ENCODE measurements around the gene POLR3H.

DNA sequence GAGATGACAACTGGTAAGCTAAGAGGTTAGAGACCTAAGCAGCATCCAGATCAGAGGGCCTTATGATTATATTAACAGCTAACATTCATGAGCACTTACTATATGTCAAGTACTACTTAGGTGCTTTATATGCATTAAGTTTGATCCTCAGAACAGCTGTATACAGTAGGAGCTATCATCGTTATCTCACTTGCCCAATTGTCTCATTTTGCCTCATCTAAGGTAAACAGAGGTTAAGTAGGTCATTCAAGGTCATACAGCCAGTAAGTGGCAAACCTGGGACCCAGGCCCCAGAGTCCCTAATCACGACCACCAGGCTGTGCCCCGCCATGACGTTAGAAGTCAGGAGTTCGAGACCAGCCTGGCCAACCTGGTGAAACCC is 4.6 kb upstream of the POLR3H start:
- TF ChIP-seq, protein P1, sequence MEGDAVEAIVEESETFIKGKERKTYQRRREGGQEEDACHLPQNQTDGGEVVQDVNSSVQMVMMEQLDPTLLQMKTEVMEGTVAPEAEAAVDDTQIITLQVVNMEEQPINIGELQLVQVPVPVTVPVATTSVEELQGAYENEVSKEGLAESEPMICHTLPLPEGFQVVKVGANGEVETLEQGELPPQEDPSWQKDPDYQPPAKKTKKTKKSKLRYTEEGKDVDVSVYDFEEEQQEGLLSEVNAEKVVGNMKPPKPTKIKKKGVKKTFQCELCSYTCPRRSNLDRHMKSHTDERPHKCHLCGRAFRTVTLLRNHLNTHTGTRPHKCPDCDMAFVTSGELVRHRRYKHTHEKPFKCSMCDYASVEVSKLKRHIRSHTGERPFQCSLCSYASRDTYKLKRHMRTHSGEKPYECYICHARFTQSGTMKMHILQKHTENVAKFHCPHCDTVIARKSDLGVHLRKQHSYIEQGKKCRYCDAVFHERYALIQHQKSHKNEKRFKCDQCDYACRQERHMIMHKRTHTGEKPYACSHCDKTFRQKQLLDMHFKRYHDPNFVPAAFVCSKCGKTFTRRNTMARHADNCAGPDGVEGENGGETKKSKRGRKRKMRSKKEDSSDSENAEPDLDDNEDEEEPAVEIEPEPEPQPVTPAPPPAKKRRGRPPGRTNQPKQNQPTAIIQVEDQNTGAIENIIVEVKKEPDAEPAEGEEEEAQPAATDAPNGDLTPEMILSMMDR (IDR thresholded peaks at IDR 0.05) = no peak
- TF ChIP-seq POLR2A (IDR thresholded peaks at IDR 0.05; ENCODE audit: low read depth) (no peak), EP300 (IDR thresholded peaks at IDR 0.05) (no peak), POLR2AphosphoS5 (IDR thresholded peaks at IDR 0.05) (no peak)
